Measurements from ENCODE around the gene TLCD4.

DNA sequence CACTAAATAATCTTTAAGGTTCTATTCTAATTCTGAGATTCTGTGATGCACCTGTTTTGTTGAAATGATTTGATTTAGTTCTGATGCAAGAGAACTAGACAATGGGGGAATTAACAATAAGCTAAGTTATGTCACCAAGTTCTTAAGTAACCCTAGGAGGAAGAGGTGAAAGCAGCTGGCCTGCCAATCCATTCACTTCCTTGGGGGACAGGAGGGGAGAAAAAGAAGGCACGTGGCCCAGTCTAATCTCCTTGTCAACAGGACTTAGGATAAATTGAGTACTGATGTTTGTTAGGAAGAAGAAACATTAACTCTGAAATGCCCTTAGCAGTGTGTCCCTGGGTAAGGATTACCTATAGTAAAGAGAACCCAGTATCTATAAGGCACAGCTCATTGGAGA, 36.9 kb downstream of the TLCD4 start:
- TF ChIP-seq, protein P1, sequence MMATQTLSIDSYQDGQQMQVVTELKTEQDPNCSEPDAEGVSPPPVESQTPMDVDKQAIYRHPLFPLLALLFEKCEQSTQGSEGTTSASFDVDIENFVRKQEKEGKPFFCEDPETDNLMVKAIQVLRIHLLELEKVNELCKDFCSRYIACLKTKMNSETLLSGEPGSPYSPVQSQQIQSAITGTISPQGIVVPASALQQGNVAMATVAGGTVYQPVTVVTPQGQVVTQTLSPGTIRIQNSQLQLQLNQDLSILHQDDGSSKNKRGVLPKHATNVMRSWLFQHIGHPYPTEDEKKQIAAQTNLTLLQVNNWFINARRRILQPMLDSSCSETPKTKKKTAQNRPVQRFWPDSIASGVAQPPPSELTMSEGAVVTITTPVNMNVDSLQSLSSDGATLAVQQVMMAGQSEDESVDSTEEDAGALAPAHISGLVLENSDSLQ (IDR thresholded peaks at IDR 0.05) = no peak
- TF ChIP-seq L3MBTL2 (conservative IDR thresholded peaks at IDR 0.05) (no peak), TARDBP (IDR thresholded peaks at IDR 0.05) (no peak), CTBP1 (IDR thresholded peaks at IDR 0.05; ENCODE audit: borderline replicate concordance) (no peak), ELF4 (IDR thresholded peaks at IDR 0.05) (no peak), ZNF384 (IDR thresholded peaks at IDR 0.05) (no peak), ARNT (IDR thresholded peaks at IDR 0.05) (no peak), FOXM1 (IDR thresholded peaks at IDR 0.05; ENCODE audit: borderline replicate concordance) (no peak), BHLHE40 (IDR thresholded peaks at IDR 0.05; ENCODE audit: borderline replicate concordance) (no peak), SUZ12 (IDR thresholded peaks at IDR 0.05) (no peak), SP1 (IDR thresholded peaks at IDR 0.05) (no peak), FOXA1 (IDR thresholded peaks at IDR 0.05) (no peak)

Data from HEK293T (cell line).